T-helper 2 cell treated with Interferon-gamma antibody and Interleukin-4, amounts not matched to agents 100 ng/mL and 5 ng/mL, for 36 hours (primary cell): ENCODE results near the gene FBXW10B. TPM values are rescaled to one million over a fixed set of nuclear protein-coding genes. Genes with fewer than 3 reads are reported as not detected.

Source experiments
- total RNA-seq: library from RNA; stranded (reverse); gene quantifications from 2 replicates; pipeline ENCODE4 v1.2.3, GENCODE V29; 2022

FBXW10B gene
- total RNA-seq, 1 donor from 2014 or later, result 0.61 TPM

Other genes starting within 250 kb of the FBXW10B start
- gene CDRT4, start 152.1 kb downstream of the FBXW10B start, total RNA-seq, result 6.0 and 7.2 TPM in 2 replicates
- 14.0 and 18.5 TPM in 2 replicates for gene TVP23C, start 56.2 kb downstream of the FBXW10B start, total RNA-seq
- 13.2 and 13.7 TPM in 2 replicates for gene TRIM16, start 64.6 kb upstream of the FBXW10B start, total RNA-seq
- gene ZNF286A, start 80.0 kb upstream of the FBXW10B start, total RNA-seq, result 22.3 and 22.9 TPM in 2 replicates
- not detected in 2 replicates for gene TBC1D26, start 112.6 kb upstream of the FBXW10B start, total RNA-seq